Measurements from ENCODE around the gene PSMB5.

DNA sequence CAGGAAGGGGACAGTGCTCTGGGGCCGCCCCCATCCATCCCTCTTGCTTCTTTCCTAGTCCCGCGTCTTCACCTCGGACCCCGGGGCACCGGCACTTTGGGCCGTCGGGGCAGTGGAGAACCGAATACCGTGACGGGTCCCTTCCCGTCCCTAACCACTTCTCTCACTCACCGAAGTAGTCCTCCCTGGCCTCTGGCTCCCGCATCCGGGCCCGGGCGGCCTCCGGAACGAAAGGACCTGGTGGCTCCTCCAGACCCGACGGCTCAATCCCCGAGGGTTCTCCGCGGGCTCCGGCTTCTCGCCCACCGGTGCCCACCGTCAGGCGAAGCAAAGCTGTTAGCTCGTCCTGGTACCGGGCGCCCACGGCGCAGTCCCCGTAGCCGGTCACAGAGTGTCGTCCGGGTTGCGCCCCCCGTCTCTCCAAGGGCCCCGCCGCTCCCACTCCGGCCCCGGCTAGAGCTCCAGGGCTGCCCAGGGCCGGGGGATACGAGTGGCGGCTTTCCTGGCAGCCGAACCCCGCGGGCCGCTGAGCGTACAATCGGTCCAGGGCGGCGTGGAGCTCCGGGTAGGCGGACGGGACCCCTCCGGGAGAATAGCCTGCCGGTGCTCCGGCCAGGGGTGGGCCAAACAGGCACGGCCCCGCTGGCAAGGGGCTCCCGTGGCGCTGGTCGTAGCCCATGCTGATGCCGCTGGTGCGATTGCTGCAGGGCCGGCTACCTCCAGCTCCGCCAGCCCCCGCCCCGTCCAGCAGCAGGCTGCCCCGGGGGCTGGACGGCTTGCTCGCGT lies 53.4 kb downstream of the PSMB5 start:
- TF ChIP-seq, protein P1, sequence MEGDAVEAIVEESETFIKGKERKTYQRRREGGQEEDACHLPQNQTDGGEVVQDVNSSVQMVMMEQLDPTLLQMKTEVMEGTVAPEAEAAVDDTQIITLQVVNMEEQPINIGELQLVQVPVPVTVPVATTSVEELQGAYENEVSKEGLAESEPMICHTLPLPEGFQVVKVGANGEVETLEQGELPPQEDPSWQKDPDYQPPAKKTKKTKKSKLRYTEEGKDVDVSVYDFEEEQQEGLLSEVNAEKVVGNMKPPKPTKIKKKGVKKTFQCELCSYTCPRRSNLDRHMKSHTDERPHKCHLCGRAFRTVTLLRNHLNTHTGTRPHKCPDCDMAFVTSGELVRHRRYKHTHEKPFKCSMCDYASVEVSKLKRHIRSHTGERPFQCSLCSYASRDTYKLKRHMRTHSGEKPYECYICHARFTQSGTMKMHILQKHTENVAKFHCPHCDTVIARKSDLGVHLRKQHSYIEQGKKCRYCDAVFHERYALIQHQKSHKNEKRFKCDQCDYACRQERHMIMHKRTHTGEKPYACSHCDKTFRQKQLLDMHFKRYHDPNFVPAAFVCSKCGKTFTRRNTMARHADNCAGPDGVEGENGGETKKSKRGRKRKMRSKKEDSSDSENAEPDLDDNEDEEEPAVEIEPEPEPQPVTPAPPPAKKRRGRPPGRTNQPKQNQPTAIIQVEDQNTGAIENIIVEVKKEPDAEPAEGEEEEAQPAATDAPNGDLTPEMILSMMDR (IDR thresholded peaks at IDR 0.05; ENCODE audit: low read depth, low read length, missing input control): no peak
- no peak for TF ChIP-seq RAD21 (IDR thresholded peaks at IDR 0.05)
